SK-N-SH (cell line): ENCODE results near the gene ASS1. TPM values are rescaled to one million over a fixed set of nuclear protein-coding genes. Genes with fewer than 3 reads are reported as not detected.

Source experiments
- CTCF ChIA-PET: fragments of 300-600, 350-600 bp; formaldehyde crosslinking; extraction: SDS; loops from one replicate; lab custom pipeline; 2021; lab: Yijun Ruan, JAX
- POLR2A ChIA-PET: fragments of 350-600 bp; sonication (Branson Sonifier 250); formaldehyde crosslinking; extraction: SDS; loops from one replicate; lab custom pipeline; 2020; ENCODE audit warnings: antibody characterized with exemption, inconsistent platforms; lab: Yijun Ruan, JAX
- DNase-seq: peaks from one replicate; pipeline ENCODE4 v3.0.0; 2012
- H2AFZ ChIP-seq: fragments of 200-600 bp; sonication (generic); 2 replicates; pipeline ENCODE4 v1.8.1; 2016; ENCODE audit warnings: antibody characterized with exemption, mild to moderate bottlenecking, low read depth
- H3F3A ChIP-seq: fragments of 200-600 bp; sonication (generic); replicated peaks from 2 replicates; pipeline ENCODE3; 2016; ENCODE audit warnings: antibody characterized with exemption, mild to moderate bottlenecking; ENCODE audit not compliant: insufficient read depth
- H3K27ac ChIP-seq, 2 experiments: fragments of 200-500 bp in 1 of 2; fragments of 200-600 bp in 1 of 2; sonication (Bioruptor generic) in 1 of 2; sonication (generic), shearing (Covaris generic) in 1 of 2; 2 replicates each; pipeline versions ENCODE4 v1.5.1 to v1.6.1; 2014 to 2016; ENCODE audit warnings: low read depth in 2 of 2, inconsistent platforms in 1 of 2, low read length in 1 of 2, mild to moderate bottlenecking in 1 of 2, mixed read lengths in 1 of 2
- H3K27me3 ChIP-seq: fragments of 200-600 bp; sonication (generic), shearing (Covaris generic); 2 replicates; pipeline ENCODE4 v1.6.1; 2016; ENCODE audit warnings: mixed run types; ENCODE audit not compliant: insufficient read depth
- H3K36me3 ChIP-seq, 2 experiments: fragments of 200-500 bp in 1 of 2; fragments of 200-600 bp in 1 of 2; sonication (Bioruptor generic) in 1 of 2; sonication (generic) in 1 of 2; replicated peaks in 1 of 2; 2 replicates each; pipeline versions ENCODE3 to v1.5.1; 2014 to 2016; ENCODE audit warnings: low read length in 1 of 2, mild to moderate bottlenecking in 1 of 2; ENCODE audit not compliant: insufficient read depth in 2 of 2, control insufficient read depth in 1 of 2
- H3K4me1 ChIP-seq, 2 experiments: fragments of 200-500 bp in 1 of 2; fragments of 200-600 bp in 1 of 2; sonication (Bioruptor generic) in 1 of 2; sonication (generic), shearing (Covaris generic) in 1 of 2; 2 replicates each; pipeline versions ENCODE4 v1.5.1 to v1.6.1; 2014 to 2016; ENCODE audit warnings: low read depth in 1 of 2, low read length in 1 of 2, mixed run types in 1 of 2; ENCODE audit not compliant: insufficient read depth in 2 of 2, control insufficient read depth in 1 of 2
- H3K4me2 ChIP-seq: fragments of 200-600 bp; sonication (generic), shearing (Covaris generic); 2 replicates; pipeline ENCODE4 v1.6.1; 2017; ENCODE audit warnings: mixed run types
- H3K4me3 ChIP-seq, 2 experiments: fragments of 200-500 bp in 1 of 2; fragments of 200-600 bp in 1 of 2; sonication (Bioruptor generic) in 1 of 2; sonication (generic), shearing (Covaris generic) in 1 of 2; 2 replicates each; pipeline versions ENCODE4 v1.5.1 to v1.8.1; 2014 to 2016; ENCODE audit warnings: low read depth in 2 of 2, inconsistent platforms in 1 of 2, low read length in 1 of 2, mild to moderate bottlenecking in 1 of 2, mixed read lengths in 1 of 2, moderate library complexity in 1 of 2
- H3K79me2 ChIP-seq: fragments of 200-600 bp; sonication (generic); 2 replicates; pipeline ENCODE4 v1.8.1; 2017; ENCODE audit warnings: mild to moderate bottlenecking; ENCODE audit not compliant: insufficient read depth
- H3K9ac ChIP-seq: fragments of 200-600 bp; sonication (generic); 2 replicates; pipeline ENCODE4 v1.6.1; 2017; ENCODE audit warnings: mixed run types
- H3K9me2 ChIP-seq: fragments of 200-600 bp; sonication (generic); 2 replicates; pipeline ENCODE4 v1.6.1; 2017; ENCODE audit warnings: mixed run types
- H3K9me3 ChIP-seq: fragments of 200-600 bp; sonication (generic); 2 replicates; pipeline ENCODE4 v1.6.1; 2017; ENCODE audit warnings: mixed run types, mild to moderate bottlenecking, moderate library complexity
- H4K20me1 ChIP-seq: fragments of 200-600 bp; sonication (generic); 2 replicates; pipeline ENCODE4 v1.6.1; 2017; ENCODE audit warnings: mild to moderate bottlenecking, mixed run types; ENCODE audit not compliant: insufficient read depth
- CHD2 ChIP-seq: fragments of 150-350 bp; IDR thresholded peaks from 2 replicates; pipeline ENCODE4 v1.6.1; 2018; ENCODE audit warnings: low read length; ENCODE audit not compliant: partially characterized antibody
- CTCF ChIP-seq: fragments of 200-600 bp; sonication (generic); IDR thresholded peaks from 2 replicates; pipeline ENCODE4 v1.6.1; 2017; ENCODE audit warnings: antibody characterized with exemption, mild to moderate bottlenecking, moderate library complexity
- FOXM1 ChIP-seq: IDR thresholded peaks from 2 replicates; pipeline ENCODE4 v1.4.0; 2012; ENCODE audit warnings: low read depth, mild to moderate bottlenecking
- GATA2 ChIP-seq: sonication (generic); formaldehyde crosslinking; IDR thresholded peaks from 2 replicates; pipeline ENCODE4 v1.5.0; 2020; ENCODE audit warnings: mild to moderate bottlenecking, missing genetic modification reagents
- IRF3 ChIP-seq: fragments of 150-350 bp; IDR thresholded peaks from 2 replicates; pipeline ENCODE4 v1.6.1; 2016; ENCODE audit warnings: mild to moderate bottlenecking, low read depth, low read length
- MEF2A ChIP-seq: IDR thresholded peaks from 2 replicates; pipeline ENCODE4 v1.4.0; 2012; ENCODE audit warnings: low read depth, borderline replicate concordance
- MXI1 ChIP-seq: IDR thresholded peaks from 2 replicates; pipeline ENCODE4 v1.6.1; 2012; ENCODE audit warnings: mild to moderate bottlenecking, low read depth, low read length, improper control_type of control experiment
- NFIC ChIP-seq: IDR thresholded peaks from 2 replicates; pipeline ENCODE4 v1.4.0; 2012; ENCODE audit warnings: borderline replicate concordance
- PBX3 ChIP-seq: IDR thresholded peaks from 2 replicates; pipeline ENCODE4; 2012
- RAD21 ChIP-seq: IDR thresholded peaks from 2 replicates; pipeline ENCODE4 v1.6.1; 2012; ENCODE audit warnings: mild to moderate bottlenecking, low read length
- RCOR1 ChIP-seq: fragments of 150-350 bp; IDR thresholded peaks from 2 replicates; pipeline ENCODE4 v1.6.1; 2017; ENCODE audit warnings: antibody characterized with exemption, low read length
- RXRA ChIP-seq: IDR thresholded peaks from 2 replicates; pipeline ENCODE4 v1.4.0; 2012; ENCODE audit warnings: low read depth, mild to moderate bottlenecking, borderline replicate concordance
- SIN3A ChIP-seq: IDR thresholded peaks from 2 replicates; pipeline ENCODE4 v1.6.1; 2012; ENCODE audit warnings: low read depth, mild to moderate bottlenecking, low read length, moderate library complexity, borderline replicate concordance
- TAF1 ChIP-seq: IDR thresholded peaks from 2 replicates; pipeline ENCODE4 v1.6.1; 2012; ENCODE audit warnings: low read depth, mild to moderate bottlenecking, low read length, moderate library complexity, borderline replicate concordance
- TCF12 ChIP-seq: IDR thresholded peaks from 2 replicates; pipeline ENCODE4 v1.4.0; 2012
- USF2 ChIP-seq: fragments of 150-350 bp; IDR thresholded peaks from 2 replicates; pipeline ENCODE4 v1.6.1; 2017; ENCODE audit warnings: antibody characterized with exemption, low read length, low read depth, borderline replicate concordance
- WGBS: methylation state at CpG from one replicate; pipeline ENCODE4 v1.1.6; 2017; ENCODE audit warnings: low lambda C conversion rate; 5-methylcytosine and 5-hydroxymethylcytosine counted together
- polyA plus RNA-seq, 3 experiments: library from polyadenylated mRNA; depleted of rRNA; stranded (reverse); fragments of >200 nt; gene quantifications; 2 replicates each; pipeline ENCODE4 v1.2.3, GENCODE V29; 2012

The ASS1 gene
- polyA plus RNA-seq, 1 of the 3 experiments (the other 2 are of a cell fraction) = 0.59 TPM

GRCh38 chr9:130450344-130451003 lies 5.7 kb downstream of the ASS1 start:
- Histone ChIP-seq H3K9me2 (no peaks in the 10 kb centered on the region), H2AFZ (no peak overlapping the region), H3F3A (no peaks in the 10 kb centered on the region), H3K4me3 (no peak overlapping the region), H3K9me3 (no peaks in the 10 kb centered on the region), H3K27me3 (no peaks in the 10 kb centered on the region), H3K36me3 (no peaks in the 10 kb centered on the region), H3K9ac (no peak overlapping the region), H3K79me2 (no peaks in the 10 kb centered on the region), H3K4me1 (peaks cover 22 to 85% of the 10 kb centered on the region in 2 experiments; a peak in 3 of 4 replicates), H3K27ac (peak overlapping the region in 1 of 2 experiments; percentile 96; a peak in 1 of 4 replicates), H4K20me1 (no peaks in the 10 kb centered on the region), H3K4me2 (no peak overlapping the region)
- WGBS = 78% methylated on average over 12 of the region's 15 CpGs
- TF ChIP-seq GATA2 (CRISPR knock-in tag) (no peak), TAF1 (no peak), CTCF (no peak), RXRA (no peak), NFIC (no peak), CHD2 (no peak), PBX3 (no peak), IRF3 (no peak), MXI1 (no peak), RAD21 (no peak), FOXM1 (no peak)
- POLR2A ChIA-PET = no interaction called here
- DNase-seq = no peak
- CTCF ChIA-PET = interaction anchor here (1.2 to 5.2 kb wide), 4 partner anchors 11 to 232 kb away, joined by 3 to 38 read pairs (median 6); no protein-coding TSS in a partner anchor

GRCh38 chr9:130451004-130451390 lies 6.2 kb downstream of the ASS1 start:
- Histone ChIP-seq H3K27me3 (no peaks in the 10 kb centered on the region), H3K9ac (no peak overlapping the region), H3K4me2 (peak overlapping the region; percentile 34; the same call in 1 of the 2 replicates), H3F3A (no peaks in the 10 kb centered on the region), H3K4me3 (no peak overlapping the region), H2AFZ (no peak overlapping the region), H3K9me3 (no peaks in the 10 kb centered on the region), H3K4me1 (peaks cover 22 to 82% of the 10 kb centered on the region in 2 experiments; a peak in 3 of 4 replicates), H3K36me3 (no peaks in the 10 kb centered on the region), H3K79me2 (no peaks in the 10 kb centered on the region), H3K27ac (peak overlapping the region in 1 of 2 experiments; percentile 96; a peak in 2 of 4 replicates), H3K9me2 (no peaks in the 10 kb centered on the region), H4K20me1 (no peaks in the 10 kb centered on the region)
- no peak for DNase-seq
- ChIA-PET CTCF (interaction anchor here (1.0 to 5.2 kb wide), 4 partner anchors 10 to 232 kb away, joined by 3 to 38 read pairs (median 10); no protein-coding TSS in a partner anchor), POLR2A (no interaction called here)
- 81% methylated on average over 14 of the region's 14 CpGs for WGBS
- TF ChIP-seq PBX3 (no peak), RAD21 (no peak), USF2 (no peak), RCOR1 (no peak), MXI1 (no peak), TCF12 (no peak), TAF1 (no peak), CHD2 (no peak), CTCF (no peak), SIN3A (no peak), MEF2A (no peak)
